ENCODE measurements around the gene OLFM2. TPM values are rescaled to one million over a fixed set of nuclear protein-coding genes. Genes with fewer than 3 reads are reported as not detected.

Gene OLFM2
- total and polyA plus RNA-seq, 9 of the 15 experiments (the other 6 are each of a cell fraction or from before 2014, with no cell fraction given) = 0.10 to 0.33 (median 0.23) TPM; not detected in 4

DNA sequence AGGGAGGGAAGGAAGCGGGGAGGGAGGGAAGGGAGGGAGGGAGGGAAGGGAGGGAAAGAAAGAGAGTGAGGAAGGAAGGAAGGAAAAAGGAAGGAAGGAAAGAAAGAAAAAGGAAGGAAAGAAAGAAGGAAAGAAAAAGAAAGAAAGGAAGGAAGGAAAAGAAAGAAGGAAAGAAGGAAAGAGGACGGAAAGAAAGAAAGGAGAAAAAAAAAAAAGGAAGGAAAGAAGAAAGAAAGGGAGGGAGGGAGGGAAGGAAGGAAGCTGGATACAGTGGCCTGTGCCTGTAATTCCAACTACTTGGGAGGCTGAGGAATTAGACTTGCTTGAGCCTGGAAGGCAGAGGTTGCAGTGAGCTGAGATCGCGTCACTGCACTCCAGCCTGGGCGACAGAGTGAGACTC is 35.3 kb downstream of the OLFM2 start:
- H4K20me1 ChIP-seq (replicated peaks; ENCODE audit: control insufficient read depth, insufficient read depth, low read length) = peaks cover 4% of the 10 kb centered on the region; the same call in 1 of the 2 replicates
- no peaks in the 10 kb centered on the region for H3K4me1 ChIP-seq (replicated peaks in 1 of 2; ENCODE audit: control insufficient read depth in 2 of 2, insufficient read depth in 2 of 2, low read length in 2 of 2)
- POLR2A ChIA-PET = interaction anchor here (0.7 kb wide), 1 partner anchor 11 kb away, joined by 3 read pairs; no protein-coding TSS in a partner anchor
- TF ChIP-seq, protein P1, sequence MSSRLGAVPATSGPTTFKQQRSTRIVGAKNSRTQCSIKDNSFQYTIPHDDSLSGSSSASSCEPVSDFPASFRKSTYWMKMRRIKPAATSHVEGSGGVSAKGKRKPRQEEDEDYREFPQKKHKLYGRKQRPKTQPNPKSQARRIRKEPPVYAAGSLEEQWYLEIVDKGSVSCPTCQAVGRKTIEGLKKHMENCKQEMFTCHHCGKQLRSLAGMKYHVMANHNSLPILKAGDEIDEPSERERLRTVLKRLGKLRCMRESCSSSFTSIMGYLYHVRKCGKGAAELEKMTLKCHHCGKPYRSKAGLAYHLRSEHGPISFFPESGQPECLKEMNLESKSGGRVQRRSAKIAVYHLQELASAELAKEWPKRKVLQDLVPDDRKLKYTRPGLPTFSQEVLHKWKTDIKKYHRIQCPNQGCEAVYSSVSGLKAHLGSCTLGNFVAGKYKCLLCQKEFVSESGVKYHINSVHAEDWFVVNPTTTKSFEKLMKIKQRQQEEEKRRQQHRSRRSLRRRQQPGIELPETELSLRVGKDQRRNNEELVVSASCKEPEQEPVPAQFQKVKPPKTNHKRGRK (tag; IDR thresholded peaks at IDR 0.05) = peak; percentile 84
- TF ChIP-seq POLR2G (IDR thresholded peaks at IDR 0.05; ENCODE audit: low read depth, low read length) = no peak
- H3K27ac ChIP-seq (ENCODE audit: extremely low read depth, low read depth, low read length) = no peak overlapping the region
- H3K4me3 ChIP-seq = no peak overlapping the region
- BruUV-seq (replicated peaks) = no TSS peak
- 0% methylated on average over 3 of the region's 5 CpGs for WGBS (ENCODE audit: insufficient coverage, low coverage, missing lambda C conversion rate)
- DNase-seq (ENCODE audit: extremely low read depth in 1 of 4, low spot score in 3 of 4) = no peak
- no peak for FAIRE-seq
- in situ Hi-C loops (cut with MboI) = no loop called here
- H3K9me1 ChIP-seq (ENCODE audit: control insufficient read depth, insufficient read depth, low read length) = no peaks in the 10 kb centered on the region
- no peak overlapping the region for H3K4me2 ChIP-seq (ENCODE audit: insufficient read depth, low read length)
- H3K36me3 ChIP-seq (ENCODE audit: control insufficient read depth, insufficient read depth, low read length) = no peaks in the 10 kb centered on the region
- intact Hi-C loops (cut with micrococcal nuclease) = no loop called here
- ATAC-seq = no peak
- H2AFZ ChIP-seq (ENCODE audit: low read depth, low read length) = no peak overlapping the region
- no peaks in the 10 kb centered on the region for H3K9me3 ChIP-seq (replicated peaks; ENCODE audit: control insufficient read depth, insufficient read depth, low read depth, low read length)
- H3K79me2 ChIP-seq (ENCODE audit: control insufficient read depth, insufficient read depth, low read length) = no peaks in the 10 kb centered on the region
- CTCF ChIA-PET (ENCODE audit: low intra/inter-chr PET ratio) = interaction anchor here (0.6 kb wide), 1 partner anchor 15 kb away, joined by 3 read pairs; no protein-coding TSS in a partner anchor
- peaks cover 39 to 61% of the 10 kb centered on the region in 2 experiments for H3K27me3 ChIP-seq (ENCODE audit: control insufficient read depth in 2 of 2, insufficient read depth in 2 of 2, low read length in 2 of 2)
- H3K9ac ChIP-seq (ENCODE audit: insufficient read depth in 1 of 2, low read depth in 2 of 2, low read length in 2 of 2) = no peak overlapping the region
